ENCODE results near the gene LILRB5.
A peak's percentile ranks its signal among the peaks of the same experiment; 100 is the strongest.
"Not testable (repeated sequence)": the region's sequence is repeated elsewhere in the genome, so short reads cannot be mapped to it uniquely, and the experiment has no call there.

The LILRB5 gene

GRCh38 chr19:54211235-54211634 is 45.8 kb downstream of the LILRB5 start:
- no peak for DNase-seq (ENCODE audit: low spot score)

GRCh38 chr19:54209811-54210494 is 47.1 kb downstream of the LILRB5 start:
- DNase-seq (ENCODE audit: low spot score): peak; percentile 87

- peak; percentile 75 for DNase-seq (ENCODE audit: low spot score)
Observed at GRCh38 chr19:54209058-54209810, 47.8 kb downstream of the LILRB5 start.

- no peak for DNase-seq (ENCODE audit: low spot score)
Observed at GRCh38 chr19:54208784-54209057, 48.4 kb downstream of the LILRB5 start.

- DNase-seq (ENCODE audit: low spot score): peak; percentile 79
Observed at GRCh38 chr19:54207983-54208783, 48.9 kb downstream of the LILRB5 start.

GRCh38 chr19:54207676-54207982 is 49.4 kb downstream of the LILRB5 start:
- no peak for DNase-seq (ENCODE audit: low spot score)

GRCh38 chr19:54207193-54207592 is 49.9 kb downstream of the LILRB5 start:
- DNase-seq (ENCODE audit: low spot score): not testable (repeated sequence)

GRCh38 chr19:54206831-54207177 is 50.3 kb downstream of the LILRB5 start:
- DNase-seq (ENCODE audit: low spot score): no peak

- no peak for DNase-seq (ENCODE audit: low spot score)
Observed at GRCh38 chr19:54206030-54206830, 50.8 kb downstream of the LILRB5 start.

- no peak for DNase-seq (ENCODE audit: low spot score)
Observed at GRCh38 chr19:54204767-54205468, 52.2 kb downstream of the LILRB5 start.

- DNase-seq (ENCODE audit: low spot score): no peak
Observed at GRCh38 chr19:54203151-54203611, 53.9 kb downstream of the LILRB5 start.

- no peak for DNase-seq (ENCODE audit: low spot score)
Observed at GRCh38 chr19:54201980-54202379, 55.1 kb downstream of the LILRB5 start.

- DNase-seq (ENCODE audit: low spot score): no peak
Observed at GRCh38 chr19:54201172-54201701, 55.8 kb downstream of the LILRB5 start.

All from globus pallidus (tissue), 1 donor.